HG03108 (cell line): ENCODE results near the gene FBXO44.

Source experiments
- ATAC-seq: cut with Tn5 transposase; IDR thresholded peaks from one replicate; pipeline ENCODE4 v1.9.1; 2021; ENCODE audit warnings: moderate library complexity; ENCODE audit not compliant: unreplicated experiment

Gene FBXO44

GRCh38 chr1:11685210-11685752 is 30.6 kb downstream of the FBXO44 start:
- no peak for ATAC-seq

GRCh38 chr1:11688506-11688905 is 33.8 kb downstream of the FBXO44 start:
- ATAC-seq = no peak

DNA sequence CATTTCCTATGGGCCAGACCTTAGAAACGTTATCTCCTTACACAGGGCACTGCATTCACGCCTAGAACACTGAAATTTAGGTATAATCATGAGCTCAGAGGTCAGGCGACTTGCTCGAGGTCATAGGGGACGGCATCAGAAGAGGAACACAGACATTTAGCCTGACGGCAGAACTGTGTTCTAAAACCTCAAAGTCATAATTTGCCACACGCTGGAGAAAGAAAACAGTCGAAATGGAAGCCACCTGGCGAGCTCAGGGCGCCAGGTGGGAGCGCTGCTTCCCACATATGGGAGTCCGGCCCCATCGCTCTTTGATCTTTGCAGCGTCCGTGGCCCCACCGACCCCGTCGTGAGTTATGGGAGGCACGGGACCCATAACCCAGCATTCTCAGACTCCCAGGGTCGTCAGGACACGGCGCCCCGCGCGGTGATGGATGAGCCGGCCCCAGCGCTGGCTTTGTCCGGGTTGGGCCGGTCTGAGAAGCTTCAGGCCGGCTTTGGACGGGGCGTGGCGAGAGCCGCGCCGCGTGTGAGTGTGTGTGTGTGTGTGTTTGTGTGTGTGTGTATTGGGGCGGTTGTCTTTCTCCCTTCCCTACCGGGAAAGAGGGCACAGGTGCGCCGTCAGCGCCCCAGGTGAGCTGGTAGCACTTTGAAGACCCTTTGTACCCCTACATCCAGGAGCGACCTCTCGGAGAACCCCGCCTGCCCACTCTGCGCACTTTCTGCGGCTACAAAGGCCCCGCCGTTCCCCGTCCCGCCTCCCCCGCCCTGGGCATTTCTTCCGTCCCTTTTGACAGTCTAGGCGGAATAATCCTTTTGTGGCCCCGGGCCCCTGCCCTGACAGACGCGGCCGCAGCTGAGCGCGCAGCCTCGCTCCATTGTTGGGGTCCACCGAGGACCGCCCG is 36.0 kb downstream of the FBXO44 start:
- ATAC-seq = no peak

GRCh38 chr1:11691302-11691914 is 36.7 kb downstream of the FBXO44 start, which contains the start of gene DRAXIN:
TSS of gene DRAXIN (plus strand) at chr1:11691710. CDS start at chr1:11706259, 14,549 bp downstream.
- ATAC-seq = no peak

DNA sequence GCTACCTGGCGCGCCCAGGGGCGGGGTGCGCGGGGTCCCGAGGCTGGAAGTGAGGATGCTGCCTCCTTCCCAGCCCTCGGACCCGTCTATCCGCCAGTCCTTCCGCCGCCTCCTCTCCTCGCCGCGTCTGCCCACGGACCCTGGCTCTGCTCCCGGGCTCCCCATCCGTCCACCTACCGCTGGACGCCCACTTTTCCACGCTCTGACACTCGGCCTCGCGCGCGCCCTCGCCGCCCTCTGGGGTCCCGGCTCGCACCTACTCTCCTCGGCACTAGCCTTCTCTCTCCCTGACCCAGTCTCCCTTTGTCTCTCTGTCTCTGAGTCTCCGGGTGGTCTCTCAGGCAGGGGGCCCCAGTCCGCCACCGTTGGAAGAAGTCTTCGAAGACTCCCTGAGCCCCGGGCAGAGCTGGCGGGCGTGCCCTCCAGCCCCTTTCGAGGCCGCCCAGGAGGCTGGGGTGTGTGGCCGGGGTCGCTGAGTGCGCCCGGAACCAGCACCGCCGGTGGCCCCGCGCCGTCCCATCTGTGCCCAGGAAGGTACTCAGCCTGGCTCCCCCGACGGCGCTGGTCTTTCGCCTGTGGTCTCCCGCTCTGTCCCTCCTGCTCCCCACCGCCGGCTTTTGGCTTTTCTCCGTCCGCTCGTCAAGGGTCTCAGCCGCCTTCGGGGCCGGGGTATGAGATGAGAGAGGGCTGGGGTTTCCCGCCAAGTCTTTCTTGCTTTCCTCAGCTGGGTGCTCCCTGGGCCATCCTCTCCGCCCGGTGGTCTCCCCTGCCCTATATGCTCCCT is 37.4 kb downstream of the FBXO44 start:
- no peak for ATAC-seq

DNA sequence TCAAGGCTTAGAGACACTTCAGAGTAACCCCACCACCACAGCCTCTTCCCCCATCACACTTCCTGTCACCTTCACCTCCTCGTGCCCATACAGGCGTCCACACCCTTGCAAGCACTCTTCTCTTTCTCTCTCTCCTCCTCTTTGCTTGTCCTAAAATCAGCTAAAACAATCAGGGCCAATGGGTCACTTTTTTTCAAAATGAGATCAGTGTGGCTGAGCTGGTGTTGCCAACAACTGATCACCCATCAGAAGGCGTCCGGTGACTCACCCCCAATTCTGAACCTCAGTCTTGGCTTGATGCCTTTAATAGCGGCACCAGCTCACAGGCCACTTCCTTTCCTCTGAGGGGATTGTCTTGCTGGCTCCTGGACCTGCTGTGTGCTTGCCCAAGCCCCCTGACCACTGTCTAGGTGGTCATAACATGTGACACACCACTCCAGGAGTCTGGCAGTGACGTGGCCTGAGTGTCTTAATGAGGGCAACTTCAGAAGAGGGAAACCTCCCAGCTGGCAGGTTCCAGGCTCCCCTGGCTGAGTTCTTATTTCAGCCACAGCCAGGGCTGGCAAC is 38.4 kb downstream of the FBXO44 start:
- ATAC-seq = no peak

GRCh38 chr1:11693917-11694316 is 39.2 kb downstream of the FBXO44 start:
- ATAC-seq = no peak

DNA sequence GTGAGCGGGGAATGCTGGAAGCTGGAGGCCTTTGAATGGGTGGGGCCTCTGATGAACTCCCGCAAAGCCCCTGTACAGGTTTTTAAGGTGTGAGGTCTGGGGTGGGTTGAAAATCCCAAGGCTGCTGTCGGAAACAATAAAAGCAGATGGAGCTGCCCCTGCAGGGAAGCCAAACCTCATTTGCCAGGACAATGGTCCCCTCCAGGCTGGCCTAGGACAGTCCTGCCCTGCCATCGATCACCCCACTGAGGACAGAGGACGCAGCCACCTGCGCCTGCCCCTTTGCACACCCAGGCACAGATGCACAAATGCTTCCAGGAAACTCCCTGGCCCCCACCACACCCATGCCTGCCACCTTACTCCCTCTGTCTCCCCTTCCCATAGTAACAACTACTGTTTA is 41.2 kb downstream of the FBXO44 start:
- ATAC-seq = no peak

GRCh38 chr1:11697188-11697892 is 42.7 kb downstream of the FBXO44 start:
- no peak for ATAC-seq

DNA sequence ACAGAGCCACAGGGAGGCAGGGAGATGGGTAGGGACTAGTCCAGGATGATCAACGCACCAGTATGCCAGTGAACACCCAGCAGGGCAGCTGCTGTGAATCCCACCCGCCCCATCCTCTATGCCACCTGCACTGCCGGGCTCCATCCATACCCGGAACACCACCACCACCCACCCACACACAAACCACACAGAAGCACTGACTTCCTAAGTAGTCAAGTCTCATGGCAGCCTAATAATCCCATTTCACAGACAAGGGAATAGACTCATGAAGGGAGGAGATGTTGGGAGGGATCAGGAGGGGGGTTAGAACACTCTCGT is 43.2 kb downstream of the FBXO44 start:
- ATAC-seq = no peak

GRCh38 chr1:11700601-11701467 is 46.2 kb downstream of the FBXO44 start:
- ATAC-seq = no peak

GRCh38 chr1:11701551-11701961 is 46.9 kb downstream of the FBXO44 start:
- no peak for ATAC-seq

DNA sequence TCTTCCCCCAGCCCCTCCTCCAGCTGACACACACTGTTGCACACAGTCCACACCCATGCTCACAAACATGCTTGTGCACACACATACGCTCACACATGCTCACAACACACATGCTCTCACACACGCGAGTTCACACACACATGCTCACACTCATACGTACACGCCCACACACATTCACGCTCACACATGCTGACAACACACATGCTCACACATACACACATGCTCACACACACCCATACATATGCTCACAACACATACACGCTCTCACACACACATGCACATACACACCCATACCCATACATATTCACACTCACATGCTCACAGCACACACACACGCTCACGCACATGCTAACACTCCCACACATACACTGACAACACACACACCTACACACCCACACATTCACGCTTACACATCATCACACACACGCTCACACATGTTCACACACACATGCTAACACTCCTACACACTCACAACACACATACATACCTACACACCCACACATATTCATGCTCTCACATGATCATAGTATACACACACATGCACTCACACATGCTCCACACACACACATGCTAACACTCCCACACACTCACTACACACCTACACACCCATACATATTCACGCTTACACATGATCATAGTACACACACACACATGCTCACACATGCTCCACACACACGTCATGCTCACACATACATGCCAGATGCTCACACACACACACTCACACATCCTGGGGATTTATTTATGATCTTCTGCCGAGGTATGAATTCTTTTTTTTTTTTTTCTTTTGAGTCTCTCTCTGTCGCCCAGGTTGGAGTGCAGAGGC is 47.5 kb downstream of the FBXO44 start:
- no peak for ATAC-seq

DNA sequence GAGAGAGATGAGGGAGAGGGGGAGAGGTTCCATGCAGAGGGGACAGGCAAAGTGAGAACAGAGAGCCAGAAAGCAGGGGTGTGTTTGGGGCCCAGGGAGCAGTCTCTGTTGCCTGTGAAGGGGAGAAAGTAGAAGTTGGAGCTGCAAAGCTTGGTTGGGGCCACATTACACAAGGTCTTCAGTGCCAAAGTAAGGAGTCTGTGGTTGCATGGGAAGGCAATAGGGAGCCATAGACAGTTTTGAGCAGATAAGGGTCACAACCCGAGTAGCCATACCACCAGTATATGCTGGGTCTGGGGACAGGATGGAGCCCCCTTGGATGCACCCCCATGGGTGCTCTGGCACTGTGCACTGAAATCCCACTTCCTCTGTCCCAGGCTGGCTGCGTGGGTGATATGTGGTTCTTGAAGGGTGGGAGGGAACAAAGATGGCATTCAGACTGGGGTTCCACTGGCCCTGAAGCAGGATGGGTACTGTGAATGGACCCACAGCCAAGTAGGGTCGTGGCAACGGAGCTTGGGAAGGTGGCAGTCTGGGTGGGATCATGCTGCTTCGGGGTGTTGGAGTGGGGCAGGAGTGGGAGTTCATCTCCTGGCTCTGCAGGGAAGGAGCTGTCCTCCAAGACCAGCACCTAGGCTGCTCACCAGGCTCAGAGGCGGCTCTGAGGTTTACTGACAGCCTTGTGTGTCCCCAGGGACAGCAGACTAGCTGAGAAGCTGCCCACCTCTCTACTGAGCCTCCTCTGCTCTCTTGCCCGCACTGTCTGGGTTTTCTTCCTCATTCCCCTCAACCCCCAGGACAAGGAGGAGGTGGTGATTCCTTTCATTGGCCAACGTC is 48.9 kb downstream of the FBXO44 start:
- no peak for ATAC-seq

- no peak for ATAC-seq
Observed at GRCh38 chr1:11704194-11704529, 49.5 kb downstream of the FBXO44 start.

DNA sequence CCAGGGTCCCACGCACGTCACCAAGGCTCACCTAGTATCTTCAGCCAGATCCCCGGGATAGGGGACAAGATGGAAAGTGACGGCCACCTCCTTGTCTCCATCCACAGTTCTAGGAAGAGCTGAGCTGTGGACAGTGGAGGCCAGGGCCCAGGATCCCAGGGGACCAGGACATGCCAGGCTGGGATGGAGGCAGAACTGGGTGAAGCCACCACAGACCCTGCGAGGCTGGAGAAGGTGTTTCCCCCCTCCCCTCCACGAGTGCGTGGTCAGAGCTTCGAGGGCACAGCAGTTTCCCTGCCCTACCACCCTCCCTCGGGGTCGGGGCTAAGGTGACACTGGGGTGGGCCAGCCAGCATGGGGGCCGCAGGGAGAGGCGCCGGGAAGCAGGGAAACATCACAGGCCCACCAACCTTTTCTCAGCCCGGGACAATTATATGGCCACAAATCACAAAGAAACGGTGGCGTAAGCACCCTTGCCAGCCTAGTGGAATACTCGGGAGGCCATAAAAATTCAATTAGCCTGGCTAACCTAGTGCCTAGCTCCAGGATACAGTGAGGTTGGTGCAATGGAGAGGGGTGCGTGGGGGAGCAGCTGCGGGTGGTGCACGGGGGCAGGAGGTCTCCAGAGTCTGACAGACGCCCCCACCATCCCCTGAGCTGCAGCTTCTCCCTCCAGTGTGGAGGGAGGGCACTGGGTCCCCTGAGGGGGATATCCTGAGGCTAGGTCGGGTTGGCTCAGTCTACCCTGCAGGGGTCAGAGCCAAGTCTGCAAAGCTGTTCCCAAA is 50.2 kb downstream of the FBXO44 start:
- ATAC-seq = no peak

GRCh38 chr1:11705596-11705995 is 50.9 kb downstream of the FBXO44 start:
- no peak for ATAC-seq
